SK-N-SH (cell line): ENCODE data around the gene HYLS1. TPM values are rescaled to one million over a fixed set of nuclear protein-coding genes. Genes with fewer than 3 reads are reported as not detected.
A peak's percentile ranks its signal among the peaks of the same experiment; 100 is the strongest.

ENCODE experiments used
- CTCF ChIA-PET: fragments of 300-600, 350-600 bp; formaldehyde crosslinking; extraction: SDS; loops from one replicate; lab custom pipeline; 2021; lab: Yijun Ruan, JAX
- POLR2A ChIA-PET: fragments of 350-600 bp; sonication (Branson Sonifier 250); formaldehyde crosslinking; extraction: SDS; loops from one replicate; lab custom pipeline; 2020; ENCODE audit warnings: antibody characterized with exemption, inconsistent platforms; lab: Yijun Ruan, JAX
- DNase-seq: peaks from one replicate; pipeline ENCODE4 v3.0.0; 2012
- H2AFZ ChIP-seq: fragments of 200-600 bp; sonication (generic); 2 replicates; pipeline ENCODE4 v1.8.1; 2016; ENCODE audit warnings: antibody characterized with exemption, mild to moderate bottlenecking, low read depth
- H3F3A ChIP-seq: fragments of 200-600 bp; sonication (generic); replicated peaks from 2 replicates; pipeline ENCODE3; 2016; ENCODE audit warnings: antibody characterized with exemption, mild to moderate bottlenecking; ENCODE audit not compliant: insufficient read depth
- H3K27ac ChIP-seq, 2 experiments: fragments of 200-500 bp in 1 of 2; fragments of 200-600 bp in 1 of 2; sonication (Bioruptor generic) in 1 of 2; sonication (generic), shearing (Covaris generic) in 1 of 2; 2 replicates each; pipeline versions ENCODE4 v1.5.1 to v1.6.1; 2014 to 2016; ENCODE audit warnings: low read depth in 2 of 2, inconsistent platforms in 1 of 2, low read length in 1 of 2, mild to moderate bottlenecking in 1 of 2, mixed read lengths in 1 of 2
- H3K27me3 ChIP-seq: fragments of 200-600 bp; sonication (generic), shearing (Covaris generic); 2 replicates; pipeline ENCODE4 v1.6.1; 2016; ENCODE audit warnings: mixed run types; ENCODE audit not compliant: insufficient read depth
- H3K36me3 ChIP-seq, 2 experiments: fragments of 200-500 bp in 1 of 2; fragments of 200-600 bp in 1 of 2; sonication (Bioruptor generic) in 1 of 2; sonication (generic) in 1 of 2; replicated peaks in 1 of 2; 2 replicates each; pipeline versions ENCODE3 to v1.5.1; 2014 to 2016; ENCODE audit warnings: low read length in 1 of 2, mild to moderate bottlenecking in 1 of 2; ENCODE audit not compliant: insufficient read depth in 2 of 2, control insufficient read depth in 1 of 2
- H3K4me1 ChIP-seq, 2 experiments: fragments of 200-500 bp in 1 of 2; fragments of 200-600 bp in 1 of 2; sonication (Bioruptor generic) in 1 of 2; sonication (generic), shearing (Covaris generic) in 1 of 2; 2 replicates each; pipeline versions ENCODE4 v1.5.1 to v1.6.1; 2014 to 2016; ENCODE audit warnings: low read depth in 1 of 2, low read length in 1 of 2, mixed run types in 1 of 2; ENCODE audit not compliant: insufficient read depth in 2 of 2, control insufficient read depth in 1 of 2
- H3K4me2 ChIP-seq: fragments of 200-600 bp; sonication (generic), shearing (Covaris generic); 2 replicates; pipeline ENCODE4 v1.6.1; 2017; ENCODE audit warnings: mixed run types
- H3K4me3 ChIP-seq, 2 experiments: fragments of 200-500 bp in 1 of 2; fragments of 200-600 bp in 1 of 2; sonication (Bioruptor generic) in 1 of 2; sonication (generic), shearing (Covaris generic) in 1 of 2; 2 replicates each; pipeline versions ENCODE4 v1.5.1 to v1.8.1; 2014 to 2016; ENCODE audit warnings: low read depth in 2 of 2, inconsistent platforms in 1 of 2, low read length in 1 of 2, mild to moderate bottlenecking in 1 of 2, mixed read lengths in 1 of 2, moderate library complexity in 1 of 2
- H3K79me2 ChIP-seq: fragments of 200-600 bp; sonication (generic); 2 replicates; pipeline ENCODE4 v1.8.1; 2017; ENCODE audit warnings: mild to moderate bottlenecking; ENCODE audit not compliant: insufficient read depth
- H3K9ac ChIP-seq: fragments of 200-600 bp; sonication (generic); 2 replicates; pipeline ENCODE4 v1.6.1; 2017; ENCODE audit warnings: mixed run types
- H3K9me2 ChIP-seq: fragments of 200-600 bp; sonication (generic); 2 replicates; pipeline ENCODE4 v1.6.1; 2017; ENCODE audit warnings: mixed run types
- H3K9me3 ChIP-seq: fragments of 200-600 bp; sonication (generic); 2 replicates; pipeline ENCODE4 v1.6.1; 2017; ENCODE audit warnings: mixed run types, mild to moderate bottlenecking, moderate library complexity
- H4K20me1 ChIP-seq: fragments of 200-600 bp; sonication (generic); 2 replicates; pipeline ENCODE4 v1.6.1; 2017; ENCODE audit warnings: mild to moderate bottlenecking, mixed run types; ENCODE audit not compliant: insufficient read depth
- CHD2 ChIP-seq: fragments of 150-350 bp; IDR thresholded peaks from 2 replicates; pipeline ENCODE4 v1.6.1; 2018; ENCODE audit warnings: low read length; ENCODE audit not compliant: partially characterized antibody
- CTCF ChIP-seq: fragments of 200-600 bp; sonication (generic); IDR thresholded peaks from 2 replicates; pipeline ENCODE4 v1.6.1; 2017; ENCODE audit warnings: antibody characterized with exemption, mild to moderate bottlenecking, moderate library complexity
- ELF1 ChIP-seq: IDR thresholded peaks from 2 replicates; pipeline ENCODE4 v1.4.0; 2012
- FOSL2 ChIP-seq: IDR thresholded peaks from 2 replicates; pipeline ENCODE4 v1.4.0; 2012; ENCODE audit warnings: low read depth, mild to moderate bottlenecking, moderate library complexity, borderline replicate concordance
- FOXJ3 ChIP-seq: sonication (generic); formaldehyde crosslinking; IDR thresholded peaks from 2 replicates; pipeline ENCODE4 v1.5.1; 2020; ENCODE audit warnings: mild to moderate bottlenecking, missing genetic modification reagents
- GABPA ChIP-seq: IDR thresholded peaks from 2 replicates; pipeline ENCODE4 v1.4.0; 2012; ENCODE audit warnings: low read depth, mild to moderate bottlenecking
- GATA2 ChIP-seq: sonication (generic); formaldehyde crosslinking; IDR thresholded peaks from 2 replicates; pipeline ENCODE4 v1.5.0; 2020; ENCODE audit warnings: mild to moderate bottlenecking, missing genetic modification reagents
- NRF1 ChIP-seq: IDR thresholded peaks from 2 replicates; pipeline ENCODE4 v1.6.1; 2012; ENCODE audit warnings: low read depth, mild to moderate bottlenecking, low read length
- PBX3 ChIP-seq: IDR thresholded peaks from 2 replicates; pipeline ENCODE4; 2012
- POLR2AphosphoS5 ChIP-seq: IDR thresholded peaks from 2 replicates; pipeline ENCODE4 v1.6.1; 2012; ENCODE audit warnings: low read depth, low read length
- RAD21 ChIP-seq: IDR thresholded peaks from 2 replicates; pipeline ENCODE4 v1.6.1; 2012; ENCODE audit warnings: mild to moderate bottlenecking, low read length
- RFX5 ChIP-seq: IDR thresholded peaks from 2 replicates; pipeline ENCODE4 v1.6.1; 2012; ENCODE audit warnings: mild to moderate bottlenecking, improper control_type of control experiment, low read length
- RXRA ChIP-seq: IDR thresholded peaks from 2 replicates; pipeline ENCODE4 v1.4.0; 2012; ENCODE audit warnings: low read depth, mild to moderate bottlenecking, borderline replicate concordance
- SMC3 ChIP-seq: IDR thresholded peaks from 2 replicates; pipeline ENCODE4 v1.6.1; 2012; ENCODE audit warnings: low read depth, low read length, improper control_type of control experiment
- TEAD4 ChIP-seq: IDR thresholded peaks from 2 replicates; pipeline ENCODE4 v1.4.0; 2012; ENCODE audit warnings: mild to moderate bottlenecking, borderline replicate concordance; ENCODE audit not compliant: insufficient read depth
- YY1 ChIP-seq: IDR thresholded peaks from 2 replicates; pipeline ENCODE4 v1.4.0; 2012; ENCODE audit warnings: low read depth, mild to moderate bottlenecking
- WGBS: methylation state at CpG from one replicate; pipeline ENCODE4 v1.1.6; 2017; ENCODE audit warnings: low lambda C conversion rate; 5-methylcytosine and 5-hydroxymethylcytosine counted together
- polyA plus RNA-seq, 3 experiments: library from polyadenylated mRNA; depleted of rRNA; stranded (reverse); fragments of >200 nt; gene quantifications; 2 replicates each; pipeline ENCODE4 v1.2.3, GENCODE V29; 2012
- TF ChIP-seq, protein P1 (sequence below): IDR thresholded peaks from 2 replicates; pipeline ENCODE4 v1.4.0; 2012; ENCODE audit warnings: low read depth, borderline replicate concordance
- TF ChIP-seq, protein P2 (sequence below): IDR thresholded peaks from 2 replicates; pipeline ENCODE4 v1.4.0; 2012; ENCODE audit warnings: low read depth

HYLS1 gene
- polyA plus RNA-seq, 1 of the 3 experiments (the other 2 are of a cell fraction): 1.3 TPM

DNA sequence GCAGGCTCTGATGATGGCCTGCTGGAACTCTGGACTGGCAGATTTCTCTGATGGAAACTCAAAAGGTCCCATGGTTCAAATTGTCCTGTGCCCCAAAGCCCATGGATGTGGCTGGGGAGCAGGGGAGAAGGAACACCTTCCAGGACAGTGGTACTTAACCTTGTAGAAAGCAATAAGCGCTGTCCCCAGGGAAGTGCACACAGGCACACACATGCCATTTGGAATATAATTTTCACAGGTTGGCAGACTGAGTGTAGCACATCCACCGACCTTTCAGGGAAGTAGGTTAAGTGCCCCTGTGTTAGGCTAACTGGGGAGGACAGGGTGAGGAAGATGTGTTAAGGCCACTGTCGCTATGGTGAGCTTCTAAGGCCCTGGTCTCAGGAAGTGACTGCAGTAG is 34.7 kb downstream of the HYLS1 start:
- H3K27me3 ChIP-seq: peaks cover 46% of the 10 kb centered on the region; the same call in 1 of the 2 replicates
- H3K36me3 ChIP-seq: no peaks in the 10 kb centered on the region
- H3K4me1 ChIP-seq: peaks cover 0 to 26% of the 10 kb centered on the region in 2 experiments; a peak in 1 of 4 replicates
- H3K9me3 ChIP-seq: no peaks in the 10 kb centered on the region
- H3K4me3 ChIP-seq: no peak overlapping the region
- no peak overlapping the region for H2AFZ ChIP-seq
- H3K9me2 ChIP-seq: no peaks in the 10 kb centered on the region
- H3K27ac ChIP-seq: no peak overlapping the region
- no peak overlapping the region for H3K4me2 ChIP-seq
- TF ChIP-seq RFX5: no peak
- TF ChIP-seq YY1: no peak
- no peak for TF ChIP-seq ELF1
- TF ChIP-seq RXRA: no peak
- TF ChIP-seq FOSL2: no peak
- TF ChIP-seq FOXJ3 (CRISPR knock-in tag): no peak
- no peak for TF ChIP-seq GATA2 (CRISPR knock-in tag)
- no peak for TF ChIP-seq PBX3
- no peak for TF ChIP-seq POLR2AphosphoS5
- no peak for TF ChIP-seq SMC3
- no peak for TF ChIP-seq NRF1
- no peak for DNase-seq
- H3F3A ChIP-seq: no peaks in the 10 kb centered on the region
- H4K20me1 ChIP-seq: no peaks in the 10 kb centered on the region
- H3K9ac ChIP-seq: no peak overlapping the region
- WGBS: 53% methylated on average over 3 of the region's 3 CpGs
- POLR2A ChIA-PET: no interaction called here
- CTCF ChIA-PET: interaction anchor here (0.8 to 5.3 kb wide), 14 partner anchors 10 to 388 kb away, joined by 3 to 22 read pairs (median 6); no protein-coding TSS in a partner anchor
- no peaks in the 10 kb centered on the region for H3K79me2 ChIP-seq

DNA sequence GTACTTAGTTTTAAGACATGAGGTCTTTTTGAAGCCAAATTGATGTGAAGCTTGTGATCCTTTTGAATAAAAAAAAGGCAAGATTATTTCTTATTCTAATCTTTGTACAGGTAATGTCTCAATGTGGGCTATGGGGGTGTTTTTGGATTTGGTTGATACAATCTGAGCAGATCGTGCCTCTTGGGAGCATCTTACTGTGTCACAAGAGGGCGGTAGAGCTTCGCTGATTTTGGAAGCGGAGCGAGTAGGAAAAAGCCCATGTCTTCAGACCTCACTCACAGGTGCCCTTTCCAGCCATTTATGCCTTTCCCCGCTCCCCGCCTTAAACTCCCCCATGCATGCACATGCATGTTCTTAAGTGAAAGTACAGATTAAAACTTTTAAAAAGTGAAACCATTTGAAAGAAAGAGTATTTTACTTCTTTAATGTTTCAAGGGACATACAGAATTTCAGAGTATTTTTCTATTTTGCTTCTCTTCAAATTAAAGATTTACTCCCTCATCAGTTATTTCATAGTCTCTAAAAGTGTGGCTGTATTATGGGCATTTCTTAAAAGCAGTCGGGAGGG is 35.6 kb downstream of the HYLS1 start:
- no peak overlapping the region for H3K27ac ChIP-seq
- no peaks in the 10 kb centered on the region for H3K79me2 ChIP-seq
- H3K4me3 ChIP-seq: no peak overlapping the region; a peak in 1 of 4 replicates
- CTCF ChIA-PET: interaction anchor here (0.6 to 5.3 kb wide), 31 partner anchors 9 to 387 kb away, joined by 3 to 63 read pairs (median 4); partner anchors contain the start of gene CDON
- no peaks in the 10 kb centered on the region for H3K9me3 ChIP-seq
- no peaks in the 10 kb centered on the region for H4K20me1 ChIP-seq
- peaks cover 38% of the 10 kb centered on the region; the same call in 1 of the 2 replicates for H3K27me3 ChIP-seq
- H3F3A ChIP-seq: no peaks in the 10 kb centered on the region
- H3K9me2 ChIP-seq: no peaks in the 10 kb centered on the region
- POLR2A ChIA-PET: interaction anchor here (1.5 kb wide), 1 partner anchor 139 kb away, joined by 5 read pairs; no protein-coding TSS in a partner anchor
- H3K4me2 ChIP-seq: no peak overlapping the region
- TF ChIP-seq, protein P1, sequence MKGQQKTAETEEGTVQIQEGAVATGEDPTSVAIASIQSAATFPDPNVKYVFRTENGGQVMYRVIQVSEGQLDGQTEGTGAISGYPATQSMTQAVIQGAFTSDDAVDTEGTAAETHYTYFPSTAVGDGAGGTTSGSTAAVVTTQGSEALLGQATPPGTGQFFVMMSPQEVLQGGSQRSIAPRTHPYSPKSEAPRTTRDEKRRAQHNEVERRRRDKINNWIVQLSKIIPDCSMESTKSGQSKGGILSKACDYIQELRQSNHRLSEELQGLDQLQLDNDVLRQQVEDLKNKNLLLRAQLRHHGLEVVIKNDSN: no peak
- TF ChIP-seq SMC3: peak; percentile 96
- TF ChIP-seq TEAD4: no peak
- TF ChIP-seq PBX3: no peak
- 0 out of 2 replicates have a peak, but pooled peaks have one; percentile 12 for TF ChIP-seq GATA2 (CRISPR knock-in tag)
- TF ChIP-seq FOSL2: no peak
- peak; percentile 19 for TF ChIP-seq CHD2
- no peak for TF ChIP-seq GABPA
- TF ChIP-seq RAD21: peak; percentile 98
- no peak for TF ChIP-seq RXRA
- TF ChIP-seq NRF1: no peak
- TF ChIP-seq, protein P2, sequence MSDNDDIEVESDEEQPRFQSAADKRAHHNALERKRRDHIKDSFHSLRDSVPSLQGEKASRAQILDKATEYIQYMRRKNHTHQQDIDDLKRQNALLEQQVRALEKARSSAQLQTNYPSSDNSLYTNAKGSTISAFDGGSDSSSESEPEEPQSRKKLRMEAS: no peak
- peak; percentile 90 for TF ChIP-seq CTCF
- no peak overlapping the region for H2AFZ ChIP-seq
- H3K4me1 ChIP-seq: peaks cover 0 to 26% of the 10 kb centered on the region in 2 experiments; a peak in 1 of 4 replicates
- H3K9ac ChIP-seq: no peak overlapping the region
- no peaks in the 10 kb centered on the region for H3K36me3 ChIP-seq
- peak; percentile 74 for DNase-seq
- 2% methylated on average over 8 of the region's 8 CpGs for WGBS
